ENCODE data around the gene TCF3.

DNA sequence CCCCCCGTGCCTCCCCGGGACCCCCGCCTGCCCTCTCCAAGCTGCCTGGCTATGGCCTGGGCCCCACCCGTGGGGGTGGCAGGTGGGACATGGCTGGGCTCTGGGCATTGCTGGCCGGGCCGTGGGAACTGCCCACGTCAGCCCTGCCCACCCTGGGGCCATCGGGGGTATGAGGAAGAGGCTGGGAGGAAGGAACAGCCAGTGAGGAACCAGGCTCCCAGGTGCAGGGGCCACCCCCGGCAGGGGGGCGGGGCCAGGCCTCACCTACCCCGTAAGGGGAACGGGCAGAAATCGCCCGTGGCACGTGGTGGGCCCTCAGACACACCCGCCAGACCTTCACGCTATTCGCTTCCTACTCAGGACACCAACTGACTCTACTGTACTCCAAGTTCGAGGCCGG lies 22.4 kb downstream of the TCF3 start:
- TF ChIP-seq, protein P1, sequence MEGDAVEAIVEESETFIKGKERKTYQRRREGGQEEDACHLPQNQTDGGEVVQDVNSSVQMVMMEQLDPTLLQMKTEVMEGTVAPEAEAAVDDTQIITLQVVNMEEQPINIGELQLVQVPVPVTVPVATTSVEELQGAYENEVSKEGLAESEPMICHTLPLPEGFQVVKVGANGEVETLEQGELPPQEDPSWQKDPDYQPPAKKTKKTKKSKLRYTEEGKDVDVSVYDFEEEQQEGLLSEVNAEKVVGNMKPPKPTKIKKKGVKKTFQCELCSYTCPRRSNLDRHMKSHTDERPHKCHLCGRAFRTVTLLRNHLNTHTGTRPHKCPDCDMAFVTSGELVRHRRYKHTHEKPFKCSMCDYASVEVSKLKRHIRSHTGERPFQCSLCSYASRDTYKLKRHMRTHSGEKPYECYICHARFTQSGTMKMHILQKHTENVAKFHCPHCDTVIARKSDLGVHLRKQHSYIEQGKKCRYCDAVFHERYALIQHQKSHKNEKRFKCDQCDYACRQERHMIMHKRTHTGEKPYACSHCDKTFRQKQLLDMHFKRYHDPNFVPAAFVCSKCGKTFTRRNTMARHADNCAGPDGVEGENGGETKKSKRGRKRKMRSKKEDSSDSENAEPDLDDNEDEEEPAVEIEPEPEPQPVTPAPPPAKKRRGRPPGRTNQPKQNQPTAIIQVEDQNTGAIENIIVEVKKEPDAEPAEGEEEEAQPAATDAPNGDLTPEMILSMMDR (IDR thresholded peaks at IDR 0.05) = no peak
- no peak for TF ChIP-seq POLR2A (IDR thresholded peaks at IDR 0.05)

Data from lower leg skin (tissue), 3 donors.